Colon (tissue), 2 donors: ENCODE measurements around the gene INTS6.

Source experiments
- FAIRE-seq: peaks from 2 replicates; lab custom pipeline; 2012; peaks lifted over from hg19 to GRCh38; lab: Jason Lieb, UNC
- donor health status: control.
- donor health status: control.

Gene INTS6, protein sequence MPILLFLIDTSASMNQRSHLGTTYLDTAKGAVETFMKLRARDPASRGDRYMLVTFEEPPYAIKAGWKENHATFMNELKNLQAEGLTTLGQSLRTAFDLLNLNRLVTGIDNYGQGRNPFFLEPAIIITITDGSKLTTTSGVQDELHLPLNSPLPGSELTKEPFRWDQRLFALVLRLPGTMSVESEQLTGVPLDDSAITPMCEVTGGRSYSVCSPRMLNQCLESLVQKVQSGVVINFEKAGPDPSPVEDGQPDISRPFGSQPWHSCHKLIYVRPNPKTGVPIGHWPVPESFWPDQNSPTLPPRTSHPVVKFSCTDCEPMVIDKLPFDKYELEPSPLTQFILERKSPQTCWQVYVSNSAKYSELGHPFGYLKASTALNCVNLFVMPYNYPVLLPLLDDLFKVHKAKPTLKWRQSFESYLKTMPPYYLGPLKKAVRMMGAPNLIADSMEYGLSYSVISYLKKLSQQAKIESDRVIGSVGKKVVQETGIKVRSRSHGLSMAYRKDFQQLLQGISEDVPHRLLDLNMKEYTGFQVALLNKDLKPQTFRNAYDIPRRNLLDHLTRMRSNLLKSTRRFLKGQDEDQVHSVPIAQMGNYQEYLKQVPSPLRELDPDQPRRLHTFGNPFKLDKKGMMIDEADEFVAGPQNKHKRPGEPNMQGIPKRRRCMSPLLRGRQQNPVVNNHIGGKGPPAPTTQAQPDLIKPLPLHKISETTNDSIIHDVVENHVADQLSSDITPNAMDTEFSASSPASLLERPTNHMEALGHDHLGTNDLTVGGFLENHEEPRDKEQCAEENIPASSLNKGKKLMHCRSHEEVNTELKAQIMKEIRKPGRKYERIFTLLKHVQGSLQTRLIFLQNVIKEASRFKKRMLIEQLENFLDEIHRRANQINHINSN

DNA sequence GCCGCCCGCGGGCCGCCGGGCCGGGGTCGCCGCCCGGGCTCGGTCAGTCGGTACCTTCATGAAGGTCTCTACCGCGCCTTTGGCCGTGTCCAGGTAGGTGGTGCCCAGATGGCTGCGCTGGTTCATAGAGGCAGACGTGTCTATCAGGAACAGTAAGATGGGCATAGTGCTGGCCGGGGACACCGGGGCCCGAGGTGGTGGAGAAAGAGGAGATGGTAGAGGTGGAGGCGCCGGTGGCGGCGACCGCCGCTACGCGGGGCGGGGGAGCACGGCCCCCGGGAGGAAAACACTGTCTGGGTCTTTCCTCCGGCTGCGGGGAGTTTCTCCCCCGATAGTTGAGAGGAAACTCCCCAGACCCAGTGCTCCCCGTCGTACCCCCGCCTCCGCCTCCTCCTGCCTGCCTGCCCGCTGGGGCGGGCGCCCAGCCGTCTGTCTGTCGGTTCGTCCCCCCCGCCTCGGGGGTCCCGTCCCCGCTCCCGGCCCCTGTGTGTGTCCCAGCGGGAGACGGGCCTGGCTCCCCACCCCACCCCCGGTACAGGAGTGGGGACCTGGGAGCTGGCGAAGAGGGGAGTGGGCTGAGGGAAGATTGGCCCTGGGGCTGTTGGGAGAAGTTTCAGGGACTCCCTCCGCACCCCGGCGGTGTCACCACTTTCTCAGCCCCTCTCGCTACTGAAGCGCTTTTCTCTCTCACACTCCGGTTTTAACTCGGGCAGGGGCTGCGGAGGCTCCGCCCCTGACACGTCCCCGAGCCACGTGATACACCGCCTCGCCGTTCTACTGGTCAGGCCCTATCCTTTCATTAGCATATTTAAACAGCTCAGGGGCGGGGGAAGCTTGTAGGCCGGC, at the start of gene INTS6:
INTS6 (minus strand) TSS at position 676 of the 846 bp plus-strand sequence; CDS start at position 165, 511 bp downstream.
- no peak for FAIRE-seq

DNA sequence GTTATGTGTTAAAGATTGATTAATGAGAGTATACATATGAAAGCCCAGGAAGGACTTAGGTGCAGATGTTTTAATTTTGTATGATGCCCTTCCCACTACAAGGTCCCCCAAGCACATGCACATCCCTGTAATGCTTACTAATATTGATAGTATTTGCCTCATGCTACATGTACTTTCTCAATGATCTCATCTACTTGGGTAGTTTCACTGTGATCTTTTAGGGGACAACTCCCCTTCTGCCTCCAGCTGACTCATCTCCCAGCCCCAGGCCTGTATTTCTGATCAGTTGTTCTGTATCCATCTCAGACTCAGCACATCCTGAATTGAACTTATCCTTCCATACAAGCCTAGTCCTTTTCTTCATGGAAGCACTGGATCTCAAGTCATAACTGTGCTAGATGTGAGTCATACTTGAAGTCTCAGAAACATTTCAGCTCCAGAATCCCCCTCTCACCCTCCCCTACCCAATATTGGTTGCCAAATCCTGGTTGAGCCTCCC, 49.4 kb upstream of the INTS6 start:
- no peak for FAIRE-seq

DNA sequence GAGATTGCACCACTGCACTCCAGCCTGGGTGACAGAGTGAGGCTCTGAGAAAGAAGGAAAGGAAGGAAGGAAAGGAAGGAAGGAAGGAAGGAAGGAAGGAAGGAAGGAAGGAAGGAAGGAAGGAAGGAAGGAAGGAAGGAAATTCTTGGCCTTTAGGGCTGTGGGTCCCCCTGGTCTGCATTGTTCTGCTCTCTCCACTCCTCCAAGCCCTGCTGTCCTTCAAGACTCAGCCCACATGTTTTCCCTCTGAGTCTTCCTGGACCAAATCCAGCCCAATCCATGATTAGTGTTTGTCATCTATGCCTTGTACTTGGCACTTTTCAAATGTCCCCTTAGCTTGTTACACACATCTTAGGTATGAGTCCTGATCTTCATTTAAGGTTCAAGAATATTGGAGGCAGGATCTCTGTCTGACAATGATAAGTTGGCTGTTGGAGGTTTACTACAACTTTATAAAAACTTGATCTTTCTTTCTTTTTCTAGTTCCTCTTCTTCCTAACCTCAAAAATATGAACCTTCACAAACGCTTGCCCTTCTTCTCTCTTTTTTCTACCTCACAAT, 48.8 kb upstream of the INTS6 start:
- FAIRE-seq: no peak

DNA sequence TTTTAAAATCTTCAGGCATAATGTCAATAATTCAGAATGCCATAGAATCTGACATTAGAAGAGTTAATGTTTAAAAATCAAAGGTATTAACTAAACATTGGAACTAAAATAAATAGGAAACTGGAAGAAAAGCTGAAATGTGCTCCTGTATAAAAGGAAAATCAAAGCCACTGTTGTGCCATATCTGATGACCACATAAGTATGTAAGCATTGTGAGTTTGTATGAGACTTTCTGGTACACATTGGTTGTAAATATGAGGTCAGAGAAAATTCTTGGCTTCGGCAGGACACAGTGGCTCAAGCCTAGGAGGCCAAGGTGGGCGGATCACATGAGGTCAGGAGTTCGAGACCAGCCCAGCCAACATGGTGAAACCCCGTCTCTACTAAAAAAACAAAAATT, 48.3 kb upstream of the INTS6 start:
- FAIRE-seq: no peak

DNA sequence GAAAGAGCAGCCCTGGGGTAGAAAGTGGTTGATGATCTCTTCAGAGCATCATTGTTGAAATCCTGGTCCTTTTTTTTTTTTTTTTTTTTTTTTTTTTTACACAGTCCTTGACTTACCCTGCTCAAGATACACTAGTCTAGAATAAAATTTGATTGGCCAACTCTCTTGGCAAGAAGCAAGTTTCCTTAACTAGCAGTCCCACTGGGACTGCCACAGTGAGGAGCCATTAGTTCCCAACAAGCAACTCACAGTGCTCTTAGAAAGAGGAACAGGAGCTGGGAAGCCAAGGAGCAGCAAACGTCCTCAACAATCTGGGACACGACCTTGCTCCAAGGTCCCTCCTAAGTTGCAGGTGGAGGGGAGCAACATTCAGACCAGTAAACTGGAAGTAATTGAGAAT, 47.9 kb upstream of the INTS6 start:
- no peak for FAIRE-seq

DNA sequence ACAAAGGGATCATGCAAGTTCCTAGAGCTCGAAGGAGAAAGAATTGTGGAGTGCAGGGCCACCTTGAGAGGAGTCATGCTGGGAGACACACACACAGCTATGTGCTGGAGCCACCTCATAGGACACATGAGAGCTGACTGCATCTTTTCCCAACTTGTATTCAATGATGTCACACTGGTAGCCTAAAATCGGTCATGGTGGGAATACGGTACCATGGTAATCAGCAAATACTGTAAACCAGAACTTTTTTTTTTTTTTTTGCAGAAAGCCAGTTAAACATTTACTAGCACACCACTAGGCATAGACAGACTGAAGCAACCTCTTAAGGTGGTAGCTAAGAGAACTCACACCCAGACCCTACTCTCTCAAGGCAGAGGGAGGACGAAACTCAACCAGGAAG, 47.0 kb upstream of the INTS6 start:
- FAIRE-seq: no peak

DNA sequence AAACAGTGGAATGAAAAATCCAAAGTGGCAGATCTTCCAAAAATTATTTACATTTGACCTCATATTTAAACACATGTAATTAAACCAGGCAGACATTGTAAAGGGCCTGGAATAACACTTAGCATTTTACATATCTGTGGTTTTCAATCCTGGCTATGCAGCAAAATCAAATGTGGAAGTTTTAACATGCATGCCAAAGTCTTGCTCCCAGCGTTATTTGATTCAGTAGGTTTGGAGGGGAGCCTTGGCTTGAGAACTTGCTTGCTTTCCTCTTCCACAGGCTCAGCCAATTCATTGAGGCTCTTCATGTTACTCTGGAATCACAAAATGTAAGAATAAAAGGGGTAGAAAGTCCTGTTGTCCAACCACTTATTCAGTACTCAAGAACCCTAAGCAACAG, 42.5 kb upstream of the INTS6 start:
- FAIRE-seq: no peak

DNA sequence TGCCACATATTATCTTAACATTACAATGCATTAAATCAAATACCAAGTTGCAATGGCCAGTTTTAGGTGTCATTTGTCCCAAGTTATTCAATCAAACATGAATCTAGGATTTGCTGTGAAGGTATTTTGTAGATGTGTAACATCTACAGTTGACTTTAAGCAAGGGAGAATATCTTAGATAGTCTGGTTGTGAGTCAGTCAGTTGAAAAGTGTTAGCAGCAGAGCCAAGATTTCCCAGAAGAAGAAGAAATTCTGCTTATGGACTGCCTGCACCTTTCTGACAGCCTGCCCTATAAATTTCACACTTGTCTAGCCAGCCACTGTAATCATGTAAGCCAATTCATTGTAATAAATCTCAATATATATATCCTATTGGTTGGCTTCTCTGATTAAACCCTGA, 41.3 kb upstream of the INTS6 start:
- FAIRE-seq: no peak

DNA sequence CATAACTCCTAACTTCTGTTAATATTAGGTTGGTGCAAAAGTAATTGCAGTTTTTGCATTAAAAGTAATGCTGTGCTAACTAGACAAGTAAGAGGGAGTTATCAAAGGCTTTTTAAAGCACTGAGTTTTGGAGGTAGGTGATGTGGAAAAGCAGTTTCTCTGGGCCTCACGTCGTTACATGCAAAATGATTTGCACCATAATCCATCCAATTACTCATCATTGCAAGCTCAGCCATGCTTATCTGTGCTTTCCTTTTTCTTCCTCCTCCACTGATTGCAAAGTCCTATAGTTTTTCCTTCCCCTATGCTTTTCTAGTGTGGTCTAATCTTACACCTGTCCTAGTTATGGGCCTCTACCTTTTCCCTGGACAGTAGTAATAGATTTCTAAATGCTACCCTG, 35.4 kb upstream of the INTS6 start:
- no peak for FAIRE-seq

DNA sequence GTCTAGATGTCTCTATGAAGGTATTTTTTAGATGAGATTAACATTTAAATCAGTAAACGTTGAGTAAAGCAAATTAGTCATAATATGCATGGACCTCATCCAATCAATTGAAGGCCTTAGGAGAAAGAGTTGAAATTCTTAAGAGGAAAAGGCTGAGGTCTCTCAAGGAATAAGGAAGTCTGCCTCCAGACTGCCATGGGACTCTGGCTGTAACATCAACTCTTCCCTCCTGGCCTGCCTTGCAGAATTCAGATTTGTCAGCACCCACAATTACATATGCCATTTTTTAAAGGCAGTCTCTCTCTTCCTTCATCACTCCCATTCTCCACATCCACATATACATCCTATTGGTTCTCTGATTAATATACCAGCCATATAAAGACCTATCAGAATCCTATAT, 28.8 kb upstream of the INTS6 start:
- no peak for FAIRE-seq

DNA sequence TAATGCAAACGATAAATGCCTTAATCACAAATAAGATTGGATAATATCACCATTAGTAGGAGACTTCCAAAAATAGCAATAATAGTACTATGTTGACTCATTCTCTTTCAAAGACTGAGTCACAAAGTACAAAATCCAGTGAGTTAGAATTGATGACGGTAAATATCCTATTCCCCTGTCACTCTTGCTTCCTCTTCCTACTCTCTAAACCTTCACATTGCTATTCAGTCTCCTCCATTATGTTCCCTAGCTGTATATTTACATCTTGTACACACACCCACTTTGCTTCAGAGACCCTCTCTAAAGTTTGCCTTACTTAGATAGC, 26.3 kb upstream of the INTS6 start:
- no peak for FAIRE-seq

DNA sequence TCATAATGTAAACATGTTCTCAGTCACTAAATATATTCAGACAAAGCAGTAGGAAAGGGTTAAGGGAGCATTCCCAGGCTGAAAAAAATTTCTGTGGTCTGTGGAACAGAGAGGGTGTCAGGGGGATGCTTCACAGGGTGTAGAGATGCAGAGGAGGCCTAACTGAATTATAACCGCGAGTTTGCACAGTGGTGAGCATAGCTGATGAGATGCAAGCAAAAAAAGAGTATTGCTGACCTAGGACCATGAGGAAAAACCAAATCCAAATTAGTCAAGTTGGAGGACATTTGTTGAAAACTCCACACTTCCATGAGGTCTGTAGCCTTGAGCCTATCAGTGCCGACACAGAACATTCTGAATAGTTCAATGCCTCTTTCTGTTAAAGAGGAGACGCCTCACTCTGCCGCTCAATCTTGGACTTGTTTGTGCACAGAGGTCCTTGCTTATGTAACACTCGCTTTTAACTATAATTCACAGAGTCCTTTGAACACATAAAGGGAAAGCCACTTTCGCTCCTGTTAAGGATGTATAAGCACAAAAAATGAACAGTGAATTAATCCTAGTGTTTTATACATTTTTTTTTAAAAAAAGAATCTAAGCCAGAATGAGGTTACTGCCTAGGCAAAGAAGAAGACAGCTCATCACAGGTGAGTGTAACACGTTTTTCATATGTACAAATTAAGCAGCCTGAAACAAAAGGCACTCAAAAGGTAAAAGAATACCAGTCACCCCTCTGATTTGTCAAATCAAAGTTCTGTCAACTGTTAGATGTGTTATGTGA, 25.8 kb upstream of the INTS6 start:
- no peak for FAIRE-seq

DNA sequence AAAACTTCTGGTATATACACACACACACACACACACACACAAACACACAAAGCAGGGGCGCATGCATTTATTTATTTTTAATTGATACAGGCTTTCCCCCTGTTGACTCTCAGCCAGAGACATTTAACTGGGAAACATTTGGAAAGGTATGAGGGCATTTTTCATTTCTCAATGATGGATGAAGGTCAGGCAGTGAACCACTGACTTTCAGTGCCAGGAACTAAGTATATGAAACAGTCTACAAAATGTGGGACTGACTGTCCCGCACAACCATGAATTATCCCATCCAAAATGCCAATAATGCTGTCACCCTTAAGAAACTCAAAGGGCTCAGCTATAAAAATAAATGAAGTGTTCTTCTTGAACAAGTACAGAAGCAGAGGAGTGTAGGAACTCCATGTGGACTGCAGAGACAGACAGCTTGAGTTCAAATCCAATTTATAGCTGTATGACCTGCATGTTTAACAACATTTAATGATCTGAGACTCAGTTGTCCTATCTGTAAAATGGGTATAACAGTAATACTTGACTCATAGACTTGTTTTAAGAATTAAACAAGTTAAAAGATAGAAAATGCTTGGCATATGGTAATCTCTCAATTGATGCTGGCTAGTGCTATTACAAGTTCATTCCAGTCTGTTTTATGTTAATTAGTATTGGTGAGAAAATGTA, 25.0 kb upstream of the INTS6 start:
- no peak for FAIRE-seq

DNA sequence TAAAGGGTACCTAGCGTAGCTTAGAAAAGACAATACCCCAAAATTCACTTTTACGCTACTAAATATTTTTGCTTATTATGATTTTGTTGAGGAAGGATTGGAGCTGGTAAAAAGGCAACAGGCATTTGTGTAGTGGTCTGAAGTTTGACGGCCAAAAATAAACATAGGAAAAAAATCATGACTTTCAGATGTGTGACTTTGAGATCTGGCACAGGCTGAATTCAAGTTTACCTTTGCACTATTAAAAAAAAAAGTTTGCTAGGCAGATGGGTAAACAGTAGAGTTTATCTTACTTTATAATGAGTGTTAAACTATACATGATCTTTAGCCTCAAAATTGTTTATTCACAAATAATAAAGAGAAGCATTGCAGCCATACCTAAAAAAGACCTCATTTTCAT, 24.3 kb upstream of the INTS6 start:
- no peak for FAIRE-seq

DNA sequence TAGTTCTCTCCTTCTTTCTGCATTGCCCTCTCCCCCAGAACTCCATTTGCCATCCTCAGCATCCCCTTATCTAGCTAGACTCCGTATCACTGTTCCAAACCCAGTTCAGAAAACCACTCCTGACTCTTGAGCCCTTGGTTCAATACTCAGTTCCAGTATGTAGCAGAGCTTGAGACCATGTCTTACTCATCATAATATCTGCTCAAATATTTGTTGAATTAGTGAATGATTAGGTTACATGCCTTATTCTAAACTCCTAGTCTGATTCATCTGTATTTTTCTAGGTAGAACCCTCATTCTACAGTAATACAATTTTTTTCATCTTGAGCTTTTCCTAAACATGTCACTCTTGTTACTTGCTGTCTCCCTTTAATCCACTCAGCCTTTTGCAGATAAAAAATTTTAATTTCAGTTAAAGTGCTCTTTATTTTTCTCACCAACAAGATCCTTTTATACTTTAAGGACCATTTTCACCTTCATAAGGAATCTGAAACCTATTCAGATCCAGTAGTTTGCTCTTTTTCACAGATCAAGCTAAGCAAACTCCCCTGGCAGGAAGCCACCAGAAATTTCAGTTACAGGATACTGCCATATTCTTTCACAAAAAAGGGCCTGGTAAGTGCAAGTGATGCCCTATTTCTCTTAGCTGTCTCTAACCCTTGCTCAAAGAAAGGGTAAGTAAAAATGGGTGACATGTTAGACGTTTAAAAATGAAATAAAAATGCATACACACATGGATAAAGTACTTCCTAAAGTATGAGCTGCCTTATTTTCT, 23.1 kb upstream of the INTS6 start:
- FAIRE-seq: no peak

DNA sequence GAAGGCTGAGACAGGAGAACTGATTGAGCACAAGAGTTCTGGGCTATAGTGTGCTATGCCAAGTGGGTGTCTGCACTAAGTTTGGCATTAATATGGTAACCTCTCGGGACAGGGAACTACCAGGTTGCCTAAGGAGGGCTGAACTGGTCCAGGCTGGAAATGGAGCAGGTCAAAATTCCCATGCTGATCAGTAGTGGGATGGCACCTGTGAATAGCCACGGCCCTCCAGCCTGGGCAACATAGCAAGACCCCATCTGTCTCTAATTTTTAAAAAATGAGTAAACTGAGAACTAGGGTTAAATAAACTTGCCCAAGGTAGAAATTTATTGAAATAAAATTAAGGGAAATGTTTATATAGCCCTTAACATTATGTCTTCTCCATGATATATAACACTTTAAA, 17.0 kb upstream of the INTS6 start:
- FAIRE-seq: no peak

DNA sequence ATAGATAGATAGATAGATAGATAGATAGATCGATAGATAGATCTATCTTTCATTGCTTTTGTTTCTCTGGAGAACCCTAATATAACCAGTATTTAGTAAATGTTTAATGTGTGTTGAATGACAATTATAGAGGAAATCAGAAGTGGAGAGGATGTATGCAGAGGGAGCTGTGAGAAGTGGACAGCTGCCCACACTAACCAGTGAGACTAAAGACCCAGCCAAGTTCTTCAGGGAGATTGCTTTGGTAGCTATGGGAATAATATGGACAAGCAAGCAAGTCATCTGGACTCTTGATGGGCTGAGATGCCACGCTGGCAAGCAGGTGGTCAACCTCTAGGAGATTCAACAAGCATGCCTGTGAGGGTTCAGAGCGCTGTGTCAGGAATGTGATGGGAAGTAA, 14.9 kb upstream of the INTS6 start:
- FAIRE-seq: no peak

DNA sequence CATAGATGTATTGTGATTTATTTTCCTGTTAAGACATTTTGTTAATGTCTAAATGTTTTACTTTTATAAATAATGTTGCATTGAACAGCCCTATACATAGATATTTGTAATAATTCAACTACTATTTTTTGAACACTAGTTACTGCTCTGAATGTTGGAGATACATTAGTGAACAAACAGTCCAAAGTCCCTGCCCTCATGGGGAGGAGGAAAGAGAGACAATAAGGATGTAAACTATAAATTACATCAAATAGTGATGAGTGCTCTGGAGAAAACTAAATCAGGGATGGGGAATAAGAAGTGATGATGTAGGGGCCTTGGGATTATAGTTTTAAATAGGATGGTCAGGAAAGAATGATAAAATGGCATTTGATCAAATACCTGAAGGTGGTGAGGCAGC, 12.3 kb upstream of the INTS6 start:
- no peak for FAIRE-seq

DNA sequence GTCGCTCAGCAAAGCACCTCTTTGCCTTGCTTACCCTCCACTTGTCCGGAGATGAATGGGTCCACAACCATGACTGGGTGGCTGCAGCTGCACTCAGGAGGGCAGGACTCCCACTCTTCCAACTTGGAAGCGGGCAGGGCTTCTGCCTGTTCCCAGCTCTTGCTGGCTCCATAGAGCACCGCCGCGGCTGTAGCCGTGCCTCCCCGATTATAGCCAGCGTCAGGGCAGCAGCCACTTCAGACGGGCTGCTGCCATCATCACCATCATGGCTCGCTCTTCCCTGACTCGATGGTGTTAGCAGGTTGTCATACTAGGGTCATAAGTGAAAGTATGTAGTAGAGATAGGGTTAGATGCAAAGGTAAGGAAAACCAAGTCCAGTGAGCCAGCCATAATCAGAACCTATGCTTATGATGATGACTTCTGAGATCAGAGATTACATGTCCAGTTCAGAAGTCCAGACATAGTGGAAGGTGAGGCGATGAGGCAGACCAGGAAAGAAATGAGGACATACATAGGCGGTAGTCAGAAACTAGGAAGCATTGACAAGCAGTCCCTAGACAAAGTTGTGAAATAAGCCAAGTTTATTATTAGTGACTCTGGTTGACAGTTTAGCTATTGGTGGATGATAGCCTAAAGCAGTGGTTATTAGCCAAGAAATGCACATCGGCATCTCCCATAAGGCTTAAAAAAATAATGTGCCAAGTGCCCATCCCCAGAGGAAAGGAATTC, 4.4 kb upstream of the INTS6 start:
- FAIRE-seq: no peak
